Measurements from ENCODE around the gene PLXNB2.
A peak's percentile ranks its signal among the peaks of the same experiment; 100 is the strongest.

Gene PLXNB2

GRCh38 chr22:50261615-50262459 is 45.6 kb downstream of the PLXNB2 start, which contains the start of gene MAPK12:
Gene MAPK12 (minus strand): TSS chr22:50261683. CDS start chr22:50261509, 174 bp downstream.
- peaks cover 22% of the 10 kb centered on the region for H3K36me3 ChIP-seq (ENCODE audit: insufficient read depth, low read length)
- no peaks in the 10 kb centered on the region for H3F3A ChIP-seq (ENCODE audit: insufficient read depth, low read length)
- peak within 1 kb of the TSS; percentile 47 for H3K27ac ChIP-seq (ENCODE audit: low read depth, low read length, poor library complexity, severe bottlenecking)
- peaks cover 24% of the 10 kb centered on the region for H3K4me1 ChIP-seq (ENCODE audit: insufficient read depth, low read length, severe bottlenecking)
- no peaks in the 10 kb centered on the region for H4K20me1 ChIP-seq (ENCODE audit: insufficient read depth, low read length)
- H3K9me2 ChIP-seq (ENCODE audit: low read depth, low read length), result no peaks in the 10 kb centered on the region
- peak within 1 kb of the TSS; percentile 92 for H3K4me2 ChIP-seq (ENCODE audit: low read length)
- H3K9ac ChIP-seq (ENCODE audit: low read length), result peak within 1 kb of the TSS; percentile 84
- H3K79me2 ChIP-seq (ENCODE audit: insufficient read depth, low read length), result peaks cover 4% of the 10 kb centered on the region; the same call in 1 of the 2 replicates
- no peaks in the 10 kb centered on the region for H3K9me3 ChIP-seq (ENCODE audit: low read length)
- peak within 1 kb of the TSS; percentile 88 for H3K4me3 ChIP-seq (ENCODE audit: low read depth, low read length, poor library complexity, severe bottlenecking)
- H2AFZ ChIP-seq (ENCODE audit: low read length), result no peak within 1 kb of the TSS
- no peaks in the 10 kb centered on the region for H3K27me3 ChIP-seq (ENCODE audit: insufficient read depth, low read length)
- TF ChIP-seq EZH2 (IDR thresholded peaks at IDR 0.05; ENCODE audit: borderline replicate concordance, low read length) (no peak), CTCF (IDR thresholded peaks at IDR 0.05; ENCODE audit: low read length) (no peak)

- H4K20me1 ChIP-seq (ENCODE audit: insufficient read depth, low read length), result no peaks in the 10 kb centered on the region
- no peaks in the 10 kb centered on the region for H3F3A ChIP-seq (ENCODE audit: insufficient read depth, low read length)
- H3K4me3 ChIP-seq (ENCODE audit: low read depth, low read length, poor library complexity, severe bottlenecking), result peak overlapping the region; percentile 88
- peaks cover 4% of the 10 kb centered on the region; the same call in 1 of the 2 replicates for H3K79me2 ChIP-seq (ENCODE audit: insufficient read depth, low read length)
- no peak for TF ChIP-seq CTCF (IDR thresholded peaks at IDR 0.05; ENCODE audit: low read length)
- no peak for TF ChIP-seq EZH2 (IDR thresholded peaks at IDR 0.05; ENCODE audit: borderline replicate concordance, low read length)
- H3K9me3 ChIP-seq (ENCODE audit: low read length), result no peaks in the 10 kb centered on the region
- H2AFZ ChIP-seq (ENCODE audit: low read length), result no peak overlapping the region
- H3K27ac ChIP-seq (ENCODE audit: low read depth, low read length, poor library complexity, severe bottlenecking), result peak overlapping the region; percentile 47
- H3K36me3 ChIP-seq (ENCODE audit: insufficient read depth, low read length), result peaks cover 29% of the 10 kb centered on the region
- H3K4me2 ChIP-seq (ENCODE audit: low read length), result peak overlapping the region; percentile 92
- H3K9me2 ChIP-seq (ENCODE audit: low read depth, low read length), result no peaks in the 10 kb centered on the region
- peak overlapping the region; percentile 84 for H3K9ac ChIP-seq (ENCODE audit: low read length)
- no peaks in the 10 kb centered on the region for H3K27me3 ChIP-seq (ENCODE audit: insufficient read depth, low read length)
- peaks cover 24% of the 10 kb centered on the region for H3K4me1 ChIP-seq (ENCODE audit: insufficient read depth, low read length, severe bottlenecking)
These were observed 46.4 kb downstream of the PLXNB2 start for GRCh38 chr22:50260801-50261614.

GRCh38 chr22:50260434-50260800 is 47.0 kb downstream of the PLXNB2 start:
- peaks cover 24% of the 10 kb centered on the region for H3K4me1 ChIP-seq (ENCODE audit: insufficient read depth, low read length, severe bottlenecking)

More at GRCh38 chr22:50260434-50260800, 47.0 kb downstream of the PLXNB2 start:
- Histone ChIP-seq H3F3A (ENCODE audit: insufficient read depth, low read length) (no peaks in the 10 kb centered on the region), H3K9me2 (ENCODE audit: low read depth, low read length) (no peaks in the 10 kb centered on the region), H3K4me3 (ENCODE audit: low read depth, low read length, poor library complexity, severe bottlenecking) (peak overlapping the region; percentile 88), H3K36me3 (ENCODE audit: insufficient read depth, low read length) (peaks cover 34% of the 10 kb centered on the region), H3K27ac (ENCODE audit: low read depth, low read length, poor library complexity, severe bottlenecking) (peak overlapping the region; percentile 47), H3K4me2 (ENCODE audit: low read length) (peak overlapping the region; percentile 92), H4K20me1 (ENCODE audit: insufficient read depth, low read length) (no peaks in the 10 kb centered on the region), H3K27me3 (ENCODE audit: insufficient read depth, low read length) (no peaks in the 10 kb centered on the region), H2AFZ (ENCODE audit: low read length) (no peak overlapping the region), H3K9ac (ENCODE audit: low read length) (peak overlapping the region; percentile 84), H3K9me3 (ENCODE audit: low read length) (no peaks in the 10 kb centered on the region), H3K79me2 (ENCODE audit: insufficient read depth, low read length) (peaks cover 4% of the 10 kb centered on the region; the same call in 1 of the 2 replicates)
- TF ChIP-seq CTCF (IDR thresholded peaks at IDR 0.05; ENCODE audit: low read length) (no peak), EZH2 (IDR thresholded peaks at IDR 0.05; ENCODE audit: borderline replicate concordance, low read length) (no peak)
